K562 (cell line): ENCODE results near the gene TNPO2. TPM values are rescaled to one million over a fixed set of nuclear protein-coding genes. Genes with fewer than 3 reads are reported as not detected.

Experiments used
- ATAC-seq: fragments of 200-7000 bp; cut with Tn5 transposase; 3 replicates; pipeline ENCODE4 v1.9.1; 2020; ENCODE audit warnings: moderate library complexity
- BruUV-seq: library from RNA; stranded (reverse); fragments of 400-500 nt; replicated peaks from 2 replicates; lab custom pipeline; 2021; lab: Mats Ljungman, UMichigan
- CTCF ChIA-PET: fragments of 300-600 bp; formaldehyde crosslinking; extraction: SDS; loops from one replicate; lab custom pipeline; 2021; ENCODE audit warnings: low intra/inter-chr PET ratio; lab: Yijun Ruan, JAX
- POLR2A ChIA-PET: fragments of 300-600, 350-650 bp; sonication (Branson Sonifier 250); formaldehyde crosslinking; extraction: SDS; loops from one replicate; lab custom pipeline; 2021; ENCODE audit warnings: antibody characterized with exemption, inconsistent platforms; lab: Yijun Ruan, JAX
- DNase-seq, 4 experiments: peaks; one replicate each; pipeline versions ENCODE4 v3.0.0 to v3.0.0-alpha.2; 2011 to 2018; ENCODE audit warnings: low spot score in 3 of 4, mixed read lengths in 3 of 4; ENCODE audit errors: extremely low read depth in 1 of 4
- FAIRE-seq: peaks from 2 replicates; lab custom pipeline; 2011; peaks lifted over from hg19 to GRCh38; lab: Jason Lieb, UNC
- H2AFZ ChIP-seq: 2 replicates; pipeline ENCODE4 v1.6.0; 2011; ENCODE audit warnings: low read depth, low read length, control low read depth, inconsistent platforms
- H3K27ac ChIP-seq: fragments of 200-600 bp; 3 replicates; pipeline ENCODE4 v1.8.0; 2011; ENCODE audit warnings: low read depth, mild to moderate bottlenecking, control low read depth, inconsistent platforms, low read length, moderate library complexity, mixed read lengths; ENCODE audit errors: extremely low read depth
- H3K27me3 ChIP-seq, 2 experiments: fragments of 300-600 bp in 1 of 2; 2 replicates in 1 of 2; 3 replicates in 1 of 2; pipeline versions ENCODE4 v1.6.0 to v1.8.0; 2011; ENCODE audit warnings: inconsistent platforms in 2 of 2, low read length in 2 of 2, mild to moderate bottlenecking in 1 of 2, mixed read lengths in 1 of 2, moderate library complexity in 1 of 2; ENCODE audit not compliant: control insufficient read depth in 2 of 2, insufficient read depth in 2 of 2
- H3K36me3 ChIP-seq: fragments of 300-600 bp; 3 replicates; pipeline ENCODE4 v1.8.0; 2011; ENCODE audit warnings: mild to moderate bottlenecking, low read length, inconsistent platforms; ENCODE audit not compliant: control insufficient read depth, insufficient read depth
- H3K4me1 ChIP-seq, 2 experiments: fragments of 200-600 bp in 1 of 2; replicated peaks in 1 of 2; 2 replicates in 1 of 2; 3 replicates in 1 of 2; pipeline versions ENCODE4 v1.5.1 to v1.8.0; 2011; ENCODE audit warnings: inconsistent platforms in 2 of 2, low read length in 2 of 2, mild to moderate bottlenecking in 1 of 2, mixed read lengths in 1 of 2, moderate library complexity in 1 of 2; ENCODE audit not compliant: control insufficient read depth in 2 of 2, insufficient read depth in 2 of 2
- H3K4me2 ChIP-seq: 2 replicates; pipeline ENCODE4 v1.6.1; 2011; ENCODE audit warnings: low read length, control low read depth, inconsistent platforms, mixed read lengths; ENCODE audit not compliant: insufficient read depth
- H3K4me3 ChIP-seq: fragments of 200-600 bp; sonication (generic), shearing (Covaris generic); 2 replicates; pipeline ENCODE4 v1.5.1; 2016; ENCODE audit warnings: control low read depth, inconsistent platforms
- H3K79me2 ChIP-seq: fragments of 200-600 bp; 3 replicates; pipeline ENCODE4 v1.8.0; 2011; ENCODE audit warnings: low read length, inconsistent platforms; ENCODE audit not compliant: control insufficient read depth, insufficient read depth
- H3K9ac ChIP-seq, 2 experiments: 2 replicates each; pipeline versions ENCODE4 v1.6.0 to v1.6.1; 2011; ENCODE audit warnings: low read depth in 2 of 2, low read length in 2 of 2, control low read depth in 1 of 2, inconsistent platforms in 1 of 2, mild to moderate bottlenecking in 1 of 2, mixed read lengths in 1 of 2; ENCODE audit not compliant: insufficient read depth in 1 of 2
- H3K9me1 ChIP-seq: one replicate; pipeline ENCODE4 v1.6.0; 2011; ENCODE audit warnings: inconsistent platforms, mild to moderate bottlenecking, low read length, moderate library complexity; ENCODE audit not compliant: control insufficient read depth, insufficient read depth
- H3K9me3 ChIP-seq: replicated peaks from 2 replicates; pipeline ENCODE4 v1.5.1; 2011; ENCODE audit warnings: low read depth, low read length, inconsistent platforms; ENCODE audit not compliant: control insufficient read depth, insufficient read depth
- H4K20me1 ChIP-seq: replicated peaks from 2 replicates; pipeline ENCODE4 v1.6.1; 2011; ENCODE audit warnings: low read length, inconsistent platforms, mixed read lengths; ENCODE audit not compliant: control insufficient read depth, insufficient read depth
- CCAR2 ChIP-seq: fragments of 200-400 bp; formaldehyde crosslinking; IDR thresholded peaks from 2 replicates; pipeline ENCODE4 v1.6.1; 2017; ENCODE audit warnings: mild to moderate bottlenecking, low read depth, low read length
- CREB1 ChIP-seq, 2 experiments: sonication (generic) in 1 of 2; formaldehyde crosslinking in 1 of 2; IDR thresholded peaks; 2 replicates each; pipeline versions ENCODE4 v1.6.1 to v1.8.0; 2012 to 2022; ENCODE audit warnings: inconsistent platforms in 1 of 2, mild to moderate bottlenecking in 1 of 2, missing genetic modification reagents in 1 of 2, moderate library complexity in 1 of 2
- ELF4 ChIP-seq: fragments of 450-650 bp; formaldehyde crosslinking; IDR thresholded peaks from 2 replicates; pipeline ENCODE4 v1.4.0; 2022; ENCODE audit warnings: missing genetic modification characterization
- ETS1 ChIP-seq: conservative IDR thresholded peaks from 2 replicates; pipeline ENCODE4 v1.6.1; 2011; ENCODE audit warnings: low read depth, mild to moderate bottlenecking, low read length; ENCODE audit not compliant: control insufficient read depth
- HDAC3 ChIP-seq: fragments of 450-650 bp; IDR thresholded peaks from 2 replicates; pipeline ENCODE4 v1.6.1; 2018; ENCODE audit warnings: borderline replicate concordance, mild to moderate bottlenecking, moderate library complexity; ENCODE audit not compliant: partially characterized antibody
- PHTF2 ChIP-seq: fragments of 250-450 bp; sonication (Bioruptor Pico); IDR thresholded peaks from 2 replicates; pipeline ENCODE4 v1.5.0; 2021; ENCODE audit warnings: mild to moderate bottlenecking
- PTTG1 ChIP-seq: fragments of 450-650 bp; IDR thresholded peaks from 2 replicates; pipeline ENCODE4 v1.6.1; 2016; ENCODE audit warnings: low read depth, mild to moderate bottlenecking, missing genetic modification characterization, missing compliant biosample characterization
- RBFOX2 ChIP-seq: fragments of 200-400 bp; formaldehyde crosslinking; IDR thresholded peaks from 2 replicates; pipeline ENCODE4 v1.6.1; 2017; ENCODE audit warnings: low read depth, mild to moderate bottlenecking, low read length, moderate library complexity
- TFE3 ChIP-seq: fragments of 450-650 bp; formaldehyde crosslinking; IDR thresholded peaks from 2 replicates; pipeline ENCODE4 v1.4.0; 2020; ENCODE audit warnings: mild to moderate bottlenecking, mixed read lengths
- TRIM25 ChIP-seq: fragments of 450-650 bp; IDR thresholded peaks from 2 replicates; pipeline ENCODE4 v1.7.0; 2016; ENCODE audit warnings: borderline replicate concordance
- TSC22D4 ChIP-seq: fragments of 450-650 bp; IDR thresholded peaks from 2 replicates; pipeline ENCODE4 v1.6.1; 2016; ENCODE audit warnings: missing genetic modification characterization, missing biosample characterization, control low read depth
- ZNF311 ChIP-seq: fragments of 250-450 bp; sonication (Bioruptor Pico); IDR thresholded peaks from 2 replicates; pipeline ENCODE4 v1.4.0; 2020; ENCODE audit warnings: mild to moderate bottlenecking, moderate library complexity
- ZNF444 ChIP-seq: fragments of 250-450 bp; sonication (Bioruptor Pico); IDR thresholded peaks from 2 replicates; pipeline ENCODE4 v1.4.0; 2020; ENCODE audit warnings: mild to moderate bottlenecking, moderate library complexity
- ZNF584 ChIP-seq: fragments of 200-800 bp; sonication (Bioruptor generic); IDR thresholded peaks from 2 replicates; pipeline ENCODE4 v1.6.1; 2016; ENCODE audit warnings: low read depth, mild to moderate bottlenecking, missing genetic modification characterization, missing compliant biosample characterization
- ZNF785 ChIP-seq: fragments of 250-450 bp; sonication (Bioruptor Pico); IDR thresholded peaks from 2 replicates; pipeline ENCODE4 v1.4.0; 2020; ENCODE audit warnings: mild to moderate bottlenecking
- WGBS: fragments of 100-300 bp; shearing (Covaris generic); methylation state at CpG from one replicate; pipeline ENCODE4 v1.1.6; 2016; ENCODE audit warnings: low coverage, mixed read lengths; ENCODE audit not compliant: insufficient coverage; ENCODE audit errors: missing lambda C conversion rate; 5-methylcytosine and 5-hydroxymethylcytosine counted together
- in situ Hi-C: fragments of 300-500 bp; cut with MboI; formaldehyde crosslinking; loops from 4 replicates; pipeline ENCODE4 v1.15.0; 2018; ENCODE audit warnings: inconsistent platforms, mixed read lengths
- intact Hi-C: fragments of 100-400 bp; cut with micrococcal nuclease; formaldehyde crosslinking; loops from 2 replicates; pipeline ENCODE4 v1.14.2; 2022
- polyA plus RNA-seq, 8 experiments: library from polyadenylated mRNA; depleted of rRNA in 4 of 8; stranded (reverse) in 5 of 8; unstranded in 3 of 8; fragments of >200 nt; fragmentation: Nextera tagmentation in 2 of 8; fragmentation: Illumina TruSeq in 1 of 8; extraction: Ambion mirVana in 2 of 8; extraction: Trizol in 1 of 8; gene quantifications; 2 replicates each; pipeline versions ENCODE4 v1.2.1 to v1.2.3, GENCODE V29; 2011 to 2014; ENCODE audit warnings: inconsistent platforms in 1 of 8, missing spikeins in 1 of 8
- total RNA-seq, 7 experiments: library from RNA; depleted of rRNA in 6 of 7; stranded (reverse); fragments of >200 nt in 6 of 7; fragmentation: Illumina TruSeq in 2 of 7; extraction: Trizol in 2 of 7; gene quantifications; 2 replicates each; pipeline versions ENCODE4 v1.2.1 to v1.2.3, GENCODE V29; 2011 to 2021; ENCODE audit warnings: low replicate concordance in 1 of 7

TNPO2 gene
- total and polyA plus RNA-seq, 9 of the 15 experiments (the other 6 are each of a cell fraction or from before 2014, with no cell fraction given): 6.0 to 126 (median 53.8) TPM

GRCh38 chr19:12705654-12706331, 17.9 kb downstream of the TNPO2 start (continued):
- TF ChIP-seq ZNF444 (no peak), ELF4 (no peak), PHTF2 (CRISPR knock-in tag) (no peak), ZNF584 (CRISPR knock-in tag) (no peak), TSC22D4 (tag) (no peak), CREB1 (IDR thresholded peaks at IDR 0.05) (no peak), CREB1 (CRISPR knock-in tag; IDR thresholded peaks at IDR 0.05) (0 out of 2 replicates have a peak, but pooled peaks have one; percentile 16), RBFOX2 (0 out of 2 replicates have a peak, but pooled peaks have one; percentile 28), ZNF785 (no peak), HDAC3 (no peak)

GRCh38 chr19:12705169-12705568, 18.6 kb downstream of the TNPO2 start:
- Histone ChIP-seq H3K9me3 (no peaks in the 10 kb centered on the region), H3K36me3 (peaks cover 93% of the 10 kb centered on the region), H3K27ac (no peak overlapping the region), H3K4me1 (peaks cover 0 to 27% of the 10 kb centered on the region in 2 experiments; a peak in 1 of 5 replicates), H3K4me2 (no peak overlapping the region), H3K4me3 (no peak overlapping the region), H3K27me3 (no peaks in the 10 kb centered on the region), H2AFZ (no peak overlapping the region), H4K20me1 (no peaks in the 10 kb centered on the region), H3K79me2 (no peaks in the 10 kb centered on the region; the same call in 2 of the 3 replicates), H3K9ac (no peak overlapping the region), H3K9me1 (peaks cover 2% of the 10 kb centered on the region)
- ChIA-PET POLR2A (no interaction called here), CTCF (no interaction called here)
- in situ Hi-C loops: no loop called here
- DNase-seq (no peak), ATAC-seq (no peak), FAIRE-seq (no peak)
- WGBS: 93% methylated on average over 13 of the region's 13 CpGs
- intact Hi-C loops: no loop called here
- no TSS peak for BruUV-seq
- TF ChIP-seq TFE3 (CRISPR knock-in tag) (no peak), TRIM25 (no peak), RBFOX2 (peak; percentile 34; the same call in 1 of the 2 replicates), CCAR2 (no peak), ZNF311 (CRISPR knock-in tag) (no peak), ZNF584 (CRISPR knock-in tag) (no peak), ETS1 (no peak), PTTG1 (tag) (no peak)
